ENCODE data around the gene GARNL3.

- TF ChIP-seq CTCF (IDR thresholded peaks at IDR 0.05) (no peak), POLR2A (IDR thresholded peaks at IDR 0.05) (no peak), POLR2AphosphoS5 (IDR thresholded peaks at IDR 0.05) (no peak)
Observed at GRCh38 chr9:127318651-127319167, 54.1 kb downstream of the GARNL3 start.

Measured in breast epithelium (tissue), 3 donors.